Lower leg skin (tissue), 4 donors: Measurements from ENCODE around the gene BARHL1. TPM values are rescaled to one million over a fixed set of nuclear protein-coding genes. Genes with fewer than 3 reads are reported as not detected.

Source experiments
- DNase-seq, 2 donors: peaks; one replicate each; pipeline ENCODE4 v3.0.0-alpha.2; 2019; ENCODE audit warnings: low spot score in 2 of 2
- H3K4me3 ChIP-seq: fragments of 200-600 bp; sonication (generic); 2 replicates; pipeline ENCODE4 v1.5.1; 2017; ENCODE audit warnings: mild to moderate bottlenecking, low read depth; ENCODE audit not compliant: poor library complexity, severe bottlenecking
- CTCF ChIP-seq, 3 donors: fragments of 450-650 bp; IDR thresholded peaks; one replicate each; pipeline ENCODE4 v1.5.1; 2016; ENCODE audit warnings: antibody characterized with exemption in 3 of 3, mild to moderate bottlenecking in 3 of 3, moderate library complexity in 2 of 3
- POLR2A ChIP-seq, 2 donors: fragments of 450-650 bp; IDR thresholded peaks; one replicate each; pipeline ENCODE4 v1.6.1; 2016 to 2017; ENCODE audit warnings: antibody characterized with exemption in 2 of 2, mild to moderate bottlenecking in 1 of 2, moderate library complexity in 1 of 2
- WGBS, 2 donors: methylation state at CpG; one replicate each; pipeline ENCODE4 v1.1.5; 2018; 5-methylcytosine and 5-hydroxymethylcytosine counted together
- intact Hi-C: fragments of 100-400 bp; cut with DNase I; formaldehyde crosslinking; loops from one replicate; pipeline ENCODE4 v1.15.0; 2023; ENCODE audit warnings: low total_unique reads
- total RNA-seq, 4 donors: library from RNA; depleted of rRNA; stranded (reverse); fragments of >200 nt; gene quantifications; one replicate each; pipeline ENCODE4 v1.1.0, GENCODE V29; 2016

BARHL1 gene
- total RNA-seq, 4 donors from 2014 or later: not detected

GRCh38 chr9:132546148-132547051 is 36.0 kb upstream of the BARHL1 start:
- WGBS, 2 donors: 1 to 3% methylated on average over 18 to 24 of the region's 27 CpGs
- intact Hi-C loops: no loop called here
- no peak for TF ChIP-seq POLR2A (IDR thresholded peaks at IDR 0.05)
- TF ChIP-seq CTCF (IDR thresholded peaks at IDR 0.05): no peak
- DNase-seq: no peak
- no peak overlapping the region for H3K4me3 ChIP-seq

- DNase-seq: no peak
- WGBS, 2 donors: 60 to 74% methylated on average over 6 to 7 of the region's 7 CpGs
- TF ChIP-seq CTCF (IDR thresholded peaks at IDR 0.05) (no peak), POLR2A (IDR thresholded peaks at IDR 0.05) (no peak)
These were observed 35.4 kb upstream of the BARHL1 start for GRCh38 chr9:132547052-132547431.

GRCh38 chr9:132547436-132547835 is 35.0 kb upstream of the BARHL1 start:
- TF ChIP-seq CTCF (IDR thresholded peaks at IDR 0.05): no peak
- TF ChIP-seq POLR2A (IDR thresholded peaks at IDR 0.05): no peak
- DNase-seq: no peak
- no peak overlapping the region for H3K4me3 ChIP-seq
- intact Hi-C loops: no loop called here
- 86 to 93% methylated on average over 13 of the region's 13 CpGs for WGBS, 2 donors

More at GRCh38 chr9:132547052-132547431, 35.4 kb upstream of the BARHL1 start:
- intact Hi-C loops: no loop called here
- no peak overlapping the region for H3K4me3 ChIP-seq

- 65 to 71% methylated on average over 21 of the region's 21 CpGs for whole genome bisulfite sequencing, 2 donors
- intact Hi-C loops: no loop called here
- TF ChIP-seq POLR2A (IDR thresholded peaks at IDR 0.05): no peak
- no peak for TF ChIP-seq CTCF (IDR thresholded peaks at IDR 0.05)
These were observed 34.3 kb upstream of the BARHL1 start for GRCh38 chr9:132547976-132548730.

GRCh38 chr9:132548751-132549640 is 33.4 kb upstream of the BARHL1 start:
- no peak for DNase-seq
- TF ChIP-seq POLR2A (IDR thresholded peaks at IDR 0.05): no peak
- TF ChIP-seq CTCF (IDR thresholded peaks at IDR 0.05): no peak
- WGBS, 2 donors: 67 to 70% methylated on average over 17 of the region's 17 CpGs
- intact Hi-C loops: no loop called here
- H3K4me3 ChIP-seq: no peak overlapping the region

More at GRCh38 chr9:132547976-132548730, 34.3 kb upstream of the BARHL1 start:
- no peak overlapping the region for H3K4me3 ChIP-seq
- DNase-seq: no peak
